HUDEP-2 (cell line): ENCODE measurements around the gene TMEM86A.

Experiments used
- DNase-seq, 76 experiments: peaks; one replicate each; lab custom pipeline; 2025; ENCODE audit not compliant: unreplicated experiment in 76 of 76; lab: John Stamatoyannopoulos, UW

The TMEM86A gene

GRCh38 chr11:18752502-18752901 lies 53.9 kb downstream of the TMEM86A start:
- no peak for DNase-seq

- no peak for DNase-seq
Measured at GRCh38 chr11:18754308-18754707, 55.7 kb downstream of the TMEM86A start.
